HCEC 1CT (cell line): Measurements from ENCODE around the gene TRAPPC5.

Experiments
- DNase-seq: peaks from one replicate; pipeline ENCODE4 v3.0.0-alpha.2; 2017

TRAPPC5 gene

DNA sequence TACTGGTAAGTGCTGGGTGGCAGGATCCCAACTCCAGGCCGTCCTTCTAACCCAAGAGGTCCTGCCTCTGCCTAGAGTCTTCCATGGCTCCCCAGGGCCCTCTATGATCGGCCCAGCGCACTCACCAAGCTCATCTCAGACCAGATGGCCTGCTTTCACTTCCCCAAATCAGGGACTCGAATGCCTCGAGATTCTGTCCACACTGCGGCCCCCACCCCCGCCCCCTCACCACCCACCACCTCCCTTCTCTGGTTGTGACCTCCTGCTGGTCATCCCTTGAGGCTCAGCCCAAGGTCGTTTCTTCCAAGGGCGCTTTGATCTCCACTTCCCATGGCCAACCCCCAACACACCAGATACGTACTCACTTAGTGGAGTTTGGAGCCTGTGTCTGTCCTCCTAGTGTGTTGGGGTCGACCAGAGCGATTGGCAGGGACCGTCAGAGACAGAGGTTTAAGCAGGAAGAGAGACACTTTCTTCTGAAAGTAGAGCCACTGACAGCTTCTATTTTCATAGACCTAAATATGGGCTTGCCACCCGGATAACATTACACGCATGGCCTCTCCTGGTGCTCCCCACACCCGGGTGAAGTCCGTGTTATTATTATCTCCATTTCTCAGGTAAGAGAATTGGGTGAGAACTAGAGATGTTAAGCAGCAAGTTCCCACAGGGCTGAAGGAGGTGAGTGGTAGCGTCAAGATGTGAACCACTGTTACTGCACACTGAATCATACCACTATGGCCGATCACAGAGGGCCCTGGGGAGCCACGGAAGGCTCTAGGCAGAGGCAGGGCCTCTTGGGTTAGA is 21.2 kb downstream of the TRAPPC5 start, which contains the start of gene FCER2:
Gene FCER2, minus strand, starts transcription at position 478 of the 804 bp plus-strand sequence. CDS start 2,371 bp downstream, outside the sequence.
- DNase-seq, result no peak

DNA sequence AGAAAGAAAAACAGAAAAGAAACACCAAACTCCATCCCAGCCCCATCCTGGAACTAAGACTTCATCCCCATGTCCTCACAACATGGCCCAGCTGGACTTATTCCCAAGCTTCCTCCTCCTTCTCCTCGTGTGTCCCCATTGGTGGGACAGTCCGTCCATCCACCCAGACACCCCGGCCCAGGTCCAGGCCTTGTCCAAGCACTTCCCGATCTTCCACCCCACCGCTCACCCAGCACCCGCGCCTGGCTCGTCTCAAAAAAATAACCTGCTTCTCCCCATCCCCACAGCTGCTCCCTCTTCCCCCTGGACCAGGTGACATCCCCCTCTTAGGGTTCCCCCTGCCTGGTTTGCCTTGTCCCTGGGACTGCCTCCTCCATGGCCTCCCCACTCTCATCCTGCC is 22.7 kb downstream of the TRAPPC5 start:
- DNase-seq, result no peak

DNA sequence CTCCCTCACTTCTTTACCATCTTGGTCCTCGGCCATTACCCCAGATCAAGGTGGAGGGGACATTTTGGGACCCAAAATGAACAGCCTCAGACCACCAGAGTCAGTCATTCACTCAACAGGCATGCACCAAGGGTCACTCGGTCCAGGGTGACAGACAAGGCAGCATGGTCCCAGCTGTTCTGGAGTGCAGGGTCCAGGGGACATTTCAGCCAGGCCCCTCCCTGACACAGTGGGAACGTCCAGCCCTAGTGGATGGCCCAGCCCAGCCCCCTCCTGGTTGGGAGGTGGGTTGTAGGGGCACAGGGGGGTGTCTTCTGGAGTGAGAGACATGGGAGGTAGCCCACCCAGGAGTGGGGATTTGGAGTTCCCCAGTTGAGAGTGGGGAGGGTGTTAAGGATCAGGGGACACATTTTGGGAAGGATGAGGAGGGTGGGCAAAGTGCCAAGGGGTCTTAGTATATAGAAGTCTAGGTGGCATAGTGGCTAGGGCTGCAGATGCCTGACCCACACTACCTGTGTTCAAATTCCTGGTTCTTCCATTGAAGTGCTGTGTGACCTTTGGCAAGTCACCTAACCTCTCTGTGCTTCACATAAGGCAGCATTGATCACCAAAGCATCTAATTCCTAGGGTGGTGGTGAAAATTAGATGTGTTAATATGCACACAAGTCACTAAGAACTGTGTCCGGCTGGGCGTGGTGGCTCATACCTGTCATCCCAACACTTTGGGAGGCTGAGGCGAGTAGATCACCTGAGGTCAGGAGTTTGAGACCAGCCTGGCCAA is 23.8 kb downstream of the TRAPPC5 start:
- no peak for DNase-seq

DNA sequence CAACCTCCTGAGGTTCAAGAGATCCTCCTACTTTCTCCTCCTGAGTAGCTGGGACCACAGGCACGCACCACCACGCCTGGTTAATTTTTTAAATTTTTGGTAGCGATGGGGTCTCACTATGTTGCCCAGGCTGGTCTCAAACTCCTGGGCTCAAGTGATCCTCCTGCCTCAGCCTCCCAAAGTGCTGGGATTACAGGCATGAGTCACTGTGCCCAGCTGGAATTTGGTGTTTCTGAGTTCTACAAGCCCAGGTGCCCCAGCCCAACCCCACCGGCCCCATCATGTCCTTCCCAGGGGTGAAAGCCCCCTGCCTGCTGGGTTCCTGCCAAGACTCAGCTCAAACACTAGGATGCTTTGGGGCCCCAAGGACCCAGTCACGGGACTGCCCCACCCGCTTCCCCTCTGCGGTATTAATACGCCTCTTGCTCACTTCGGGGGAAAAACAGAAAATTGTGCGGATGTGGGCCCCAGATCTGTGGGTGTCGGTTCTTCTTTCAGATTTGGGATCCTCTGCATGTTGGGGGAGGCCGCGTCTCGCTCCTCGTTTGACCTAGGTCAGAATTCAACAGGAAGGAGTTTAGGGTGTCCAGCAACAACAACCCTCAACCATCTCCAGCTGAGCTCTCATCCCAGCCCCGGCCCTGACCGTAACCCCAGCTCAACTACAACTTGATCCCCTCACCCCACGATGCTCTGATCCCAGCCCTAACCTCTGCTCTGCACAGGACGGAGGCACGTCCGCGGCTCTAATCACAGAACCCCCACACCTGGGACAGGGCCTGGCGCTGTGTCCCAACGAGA is 25.0 kb downstream of the TRAPPC5 start:
- no peak for DNase-seq

DNA sequence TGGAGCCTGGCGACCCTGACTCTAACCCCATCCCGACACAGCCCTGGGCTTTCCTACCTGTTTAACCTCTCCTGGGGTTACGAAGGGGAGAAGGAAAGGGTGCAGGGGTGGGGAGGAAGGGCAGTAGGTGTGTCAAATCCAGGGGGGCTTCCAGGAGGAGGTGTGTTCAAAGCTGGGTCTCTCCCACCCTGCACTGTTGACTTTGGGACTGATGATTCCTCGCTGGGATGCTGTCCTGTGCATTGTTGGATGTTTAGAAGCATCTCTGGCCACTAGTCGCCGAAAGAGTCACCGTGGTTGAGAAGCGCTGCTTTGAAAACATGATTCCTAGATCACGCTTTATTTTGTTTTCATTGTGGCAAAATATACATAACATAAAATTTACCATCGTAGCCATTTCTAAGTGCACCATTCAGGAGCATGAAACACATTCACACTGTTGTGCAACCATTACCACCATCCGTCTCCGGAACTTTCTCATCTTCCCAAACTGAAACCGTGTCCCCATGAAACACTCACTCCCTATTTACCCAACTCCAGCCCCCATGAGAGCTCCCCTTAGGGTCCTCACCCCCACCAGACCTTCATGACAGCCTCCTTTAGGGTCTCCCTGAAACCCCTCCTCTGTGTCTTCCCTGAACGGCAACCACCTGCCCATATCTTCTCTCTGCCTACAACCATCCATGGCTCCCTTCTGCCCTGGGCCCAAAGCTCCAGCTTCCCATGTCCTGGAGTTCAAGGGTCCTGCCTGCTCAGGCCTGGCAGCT is 25.7 kb downstream of the TRAPPC5 start:
- no peak for DNase-seq

DNA sequence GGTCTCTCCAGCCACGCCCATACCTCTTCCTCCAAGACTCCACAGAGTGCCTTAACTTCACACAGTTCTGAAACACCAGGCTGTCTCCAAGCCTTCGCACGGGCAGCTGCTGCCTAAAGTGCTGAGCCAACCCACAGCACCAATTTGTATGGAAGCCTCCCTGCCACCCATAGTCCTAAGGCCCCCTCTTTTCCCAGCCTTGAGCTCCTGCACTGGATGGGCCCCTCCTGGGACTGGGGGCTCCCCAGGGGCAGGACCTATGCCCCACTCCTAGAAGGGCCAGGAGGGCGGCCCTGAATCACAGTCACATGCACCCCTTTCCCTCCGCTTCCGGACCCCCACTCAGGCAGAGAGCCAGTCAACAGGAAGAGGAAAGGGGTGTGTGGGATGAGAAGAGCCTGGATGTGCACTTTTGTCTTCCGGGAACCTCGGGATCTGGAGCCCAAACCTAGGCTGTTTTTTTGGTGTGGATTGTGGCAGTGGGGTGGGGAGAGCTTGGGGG is 26.4 kb downstream of the TRAPPC5 start:
- DNase-seq, result no peak

DNA sequence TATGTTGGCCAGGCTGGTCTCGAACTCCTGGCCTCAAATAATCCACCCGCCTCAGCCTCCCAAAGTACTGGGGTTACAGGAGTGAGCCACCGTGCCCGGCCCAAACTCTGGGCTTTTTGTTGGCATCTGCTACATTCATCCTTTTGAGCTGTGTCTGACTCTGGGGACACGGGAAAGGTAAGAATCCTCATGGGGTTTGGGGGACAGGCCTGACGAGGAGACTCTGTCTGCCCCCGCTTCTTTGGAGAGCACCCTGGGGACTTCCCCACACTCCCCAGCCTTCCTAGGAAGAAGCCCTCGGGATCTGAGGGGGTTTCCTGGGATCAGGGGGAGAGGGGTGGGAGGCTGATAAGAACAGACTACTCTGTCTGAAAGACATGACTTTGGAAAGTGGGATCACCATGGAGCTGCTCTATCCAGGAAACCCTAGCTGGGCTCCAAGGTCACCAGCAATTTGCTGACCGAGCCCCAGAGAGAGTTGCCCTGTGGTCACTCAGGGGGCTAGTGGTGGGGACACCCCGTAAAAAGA is 29.4 kb downstream of the TRAPPC5 start:
- DNase-seq, result no peak

DNA sequence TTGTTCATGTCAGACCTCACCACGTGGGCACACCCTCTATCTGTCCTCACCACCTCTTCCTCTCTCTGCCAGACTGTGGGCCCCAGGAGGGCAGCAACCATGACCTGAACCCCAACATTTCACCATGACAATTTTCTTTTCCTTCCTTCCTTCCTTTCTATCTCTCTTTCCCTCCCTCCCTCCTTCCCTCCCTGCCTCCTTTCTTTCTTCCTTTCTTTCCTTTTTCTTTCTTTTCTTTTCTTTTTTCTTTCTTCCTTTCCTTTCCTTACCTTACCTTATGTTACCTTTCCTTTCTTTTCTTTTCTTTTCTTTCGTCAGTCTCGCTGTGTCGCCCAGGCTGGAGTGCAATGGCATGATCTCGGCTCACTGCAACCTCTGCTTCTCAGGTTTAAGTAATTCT is 30.0 kb downstream of the TRAPPC5 start:
- DNase-seq, result no peak

DNA sequence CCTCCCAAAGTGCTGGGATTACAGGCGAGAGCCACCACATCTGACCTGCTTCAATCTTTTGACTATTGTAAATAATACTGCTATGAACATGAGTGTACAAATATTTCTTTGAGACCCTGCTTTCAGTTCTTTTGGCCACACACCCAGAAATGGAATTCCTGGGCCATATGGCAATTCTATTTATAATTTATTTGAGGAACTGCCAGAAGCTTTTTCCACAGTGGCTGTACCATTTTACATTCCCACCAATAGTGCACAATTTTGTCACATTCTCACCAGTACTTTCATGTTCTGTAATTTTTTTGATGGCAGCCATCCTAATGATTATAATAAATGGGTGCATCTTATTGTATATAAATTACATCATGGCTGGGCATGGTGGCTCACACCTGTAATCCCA is 35.0 kb downstream of the TRAPPC5 start:
- DNase-seq, result no peak

DNA sequence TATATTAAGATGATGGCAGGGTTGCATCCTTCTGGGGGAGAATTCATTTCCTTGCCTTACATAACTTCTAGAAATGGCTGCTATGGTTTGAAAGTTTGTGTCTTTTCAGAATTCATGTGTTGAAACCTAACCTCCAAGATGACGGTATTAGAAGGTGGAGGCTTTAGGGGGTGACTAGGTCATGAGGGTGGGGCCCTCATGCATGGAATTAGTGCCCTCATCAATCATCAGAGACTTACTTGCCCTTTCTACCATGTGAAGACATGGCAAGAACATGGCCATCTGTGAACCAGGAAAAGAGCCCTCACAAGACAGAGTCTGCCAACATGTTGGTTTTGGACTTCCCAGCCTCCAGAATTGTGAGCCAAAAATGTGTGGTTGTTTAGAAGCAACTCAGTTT is 36.1 kb downstream of the TRAPPC5 start:
- DNase-seq, result no peak

DNA sequence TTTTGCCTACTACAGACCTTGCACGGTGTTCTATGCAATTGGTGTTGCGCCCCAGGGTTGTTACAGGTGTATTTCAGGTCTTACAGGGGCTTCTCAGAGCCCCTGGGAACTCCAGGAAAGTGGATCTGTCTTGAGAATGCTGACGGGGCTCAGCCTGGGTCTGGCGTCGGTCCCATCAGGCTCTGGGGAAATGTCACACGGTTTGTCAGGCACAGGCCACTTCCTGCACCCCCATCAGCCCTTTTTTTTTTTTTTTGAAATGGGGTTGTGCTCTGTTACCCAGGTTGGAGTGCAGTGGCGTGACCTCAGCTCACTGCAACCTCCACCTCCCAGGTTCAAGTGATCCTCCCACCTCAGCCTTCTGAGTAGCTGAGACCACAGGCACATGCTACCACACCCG is 38.0 kb downstream of the TRAPPC5 start:
- no peak for DNase-seq

DNA sequence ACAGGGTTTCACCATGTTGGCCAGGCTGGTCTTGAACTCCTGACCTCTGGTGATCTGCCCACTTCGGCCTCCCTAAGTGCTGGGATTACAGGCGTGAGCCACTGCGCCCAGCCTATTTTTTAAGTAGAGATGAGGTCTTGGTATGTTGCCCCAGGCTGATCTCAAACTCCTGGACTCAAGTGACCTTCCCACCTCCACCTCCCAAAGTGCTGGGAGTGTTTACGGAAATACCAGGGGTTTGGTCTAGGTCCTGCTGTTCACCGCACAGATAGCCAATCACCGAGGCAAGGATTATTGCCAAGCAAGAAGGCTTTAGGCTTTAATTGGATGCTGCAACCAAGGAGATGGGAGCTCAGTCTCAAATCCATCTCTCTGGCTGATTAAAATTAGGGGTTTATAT is 39.7 kb downstream of the TRAPPC5 start:
- DNase-seq, result no peak

DNA sequence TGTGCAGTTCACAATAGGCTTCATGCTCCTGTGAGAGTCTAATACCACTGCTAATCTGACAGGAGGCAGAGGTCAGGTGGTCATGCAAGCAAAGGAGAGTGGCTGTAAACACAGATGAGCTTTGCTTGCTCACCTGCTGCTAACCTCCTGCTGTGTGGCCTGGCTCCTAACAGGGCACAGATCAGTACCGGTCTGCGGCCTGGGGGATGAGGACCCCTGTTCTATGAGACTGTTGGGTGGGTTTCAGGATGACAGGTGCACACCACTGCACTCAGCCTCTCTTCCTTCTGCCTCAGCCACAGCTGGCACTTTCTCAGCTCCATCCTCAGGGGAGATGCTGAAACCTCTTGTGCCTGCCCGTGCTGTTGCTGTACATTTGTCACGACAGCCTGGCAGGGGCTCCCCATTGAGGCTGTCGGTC is 41.6 kb downstream of the TRAPPC5 start:
- DNase-seq, result no peak

DNA sequence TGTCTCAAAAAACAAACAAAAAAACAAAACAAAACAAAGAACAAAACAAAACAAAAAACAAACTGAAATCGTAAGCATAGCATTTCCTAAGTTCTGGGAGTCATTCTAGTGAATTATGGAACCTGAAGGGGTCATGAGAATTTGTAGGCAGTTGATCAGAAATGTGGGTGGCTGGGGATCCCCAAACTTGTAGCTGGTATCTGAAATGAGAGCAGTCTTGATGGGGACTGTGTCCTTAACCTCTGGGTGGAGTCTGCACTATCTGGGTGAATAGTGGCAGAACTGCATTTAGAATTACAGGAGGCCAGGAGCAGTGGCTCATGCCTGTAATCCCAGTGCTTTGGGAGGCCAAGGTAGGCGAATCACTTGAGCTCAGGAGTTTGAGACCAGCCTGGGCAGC is 45.2 kb downstream of the TRAPPC5 start:
- DNase-seq, result no peak

DNA sequence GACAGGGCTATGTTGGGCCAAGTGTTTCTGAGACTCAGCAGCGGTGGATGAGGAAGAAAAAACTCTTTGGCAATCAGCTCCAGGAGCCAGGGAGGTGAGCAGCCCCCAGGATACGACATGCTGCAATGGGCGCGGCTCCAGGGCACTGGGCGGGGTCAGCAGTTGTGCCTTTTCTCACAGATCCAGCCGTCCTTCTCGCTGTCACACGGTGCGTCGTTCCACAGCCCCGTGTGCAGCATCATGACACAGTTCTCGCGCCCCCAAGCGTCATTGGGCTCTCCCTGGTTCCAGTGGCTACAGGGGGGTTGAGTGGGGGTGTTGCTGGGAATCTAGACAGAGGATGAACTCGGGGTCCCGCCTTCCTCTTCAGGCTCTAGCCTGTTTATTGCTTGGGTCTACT is 48.6 kb downstream of the TRAPPC5 start:
- no peak for DNase-seq

DNA sequence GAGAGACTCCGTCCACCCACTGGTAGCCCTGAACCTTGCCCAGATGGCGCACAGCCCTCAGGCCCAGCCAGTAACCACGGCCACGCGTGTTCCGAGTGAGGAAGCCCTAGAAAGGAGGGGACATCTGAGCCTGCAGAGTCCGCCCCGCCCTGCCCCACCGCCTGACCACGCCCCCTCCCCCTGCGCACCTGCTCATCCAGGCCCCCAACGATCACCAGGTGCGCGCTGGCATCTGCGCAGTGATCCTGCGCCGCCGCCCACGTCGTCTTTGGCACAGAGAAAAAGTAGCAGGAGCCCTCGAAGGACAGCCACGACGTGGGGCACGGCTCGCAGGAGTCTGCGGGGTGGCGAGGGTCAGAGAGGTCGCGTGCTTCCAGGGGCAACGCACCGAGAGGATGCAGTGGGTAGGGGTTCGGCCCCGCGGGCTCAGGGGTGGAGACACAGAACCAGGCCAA is 49.2 kb downstream of the TRAPPC5 start:
- DNase-seq, result no peak

DNA sequence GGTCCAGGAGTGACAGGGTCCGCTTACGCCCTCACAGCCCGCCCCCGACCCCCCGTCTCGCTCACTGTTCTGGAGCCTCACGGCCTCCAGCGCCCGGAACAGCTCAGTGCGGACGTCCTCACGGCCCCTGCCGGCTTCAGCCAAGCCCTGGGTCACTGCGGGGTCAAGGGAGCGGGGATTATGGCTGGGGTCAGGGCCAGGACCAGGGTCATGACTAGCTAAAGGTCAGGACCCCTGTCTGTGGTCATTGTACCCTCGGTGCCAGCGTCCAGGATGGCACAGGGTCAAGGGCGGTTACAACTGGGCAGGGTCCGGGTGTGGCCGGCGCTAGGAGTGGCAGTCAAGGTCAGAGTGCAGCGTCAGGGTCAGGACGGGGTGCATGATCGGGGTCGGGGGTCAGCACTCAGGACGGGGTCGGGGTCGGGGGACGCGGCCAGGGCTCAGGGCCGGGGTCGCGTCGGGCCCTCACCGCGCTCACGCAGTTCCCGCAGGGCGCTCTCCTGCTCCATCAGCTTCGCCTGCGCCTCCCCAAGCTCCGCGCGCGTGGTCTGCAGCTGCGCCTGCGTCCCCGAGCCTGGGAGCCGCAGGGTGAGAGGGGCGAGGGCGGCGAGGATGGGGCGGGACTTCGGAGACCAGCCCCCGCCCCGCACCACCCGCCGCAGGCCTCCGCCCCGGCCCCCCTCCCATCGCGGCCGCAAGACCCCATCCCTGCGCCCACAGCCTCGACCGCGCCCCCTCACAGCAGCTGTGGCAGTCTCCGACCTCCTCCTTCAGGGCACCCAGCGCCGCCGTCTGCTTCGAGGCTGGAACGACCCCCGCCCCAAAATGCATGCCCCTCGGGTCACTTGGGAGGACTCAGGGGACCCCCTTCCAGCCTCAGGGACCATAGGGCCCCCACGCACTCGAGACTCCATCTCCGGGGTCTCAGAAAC is 49.9 kb downstream of the TRAPPC5 start:
- no peak for DNase-seq

DNA sequence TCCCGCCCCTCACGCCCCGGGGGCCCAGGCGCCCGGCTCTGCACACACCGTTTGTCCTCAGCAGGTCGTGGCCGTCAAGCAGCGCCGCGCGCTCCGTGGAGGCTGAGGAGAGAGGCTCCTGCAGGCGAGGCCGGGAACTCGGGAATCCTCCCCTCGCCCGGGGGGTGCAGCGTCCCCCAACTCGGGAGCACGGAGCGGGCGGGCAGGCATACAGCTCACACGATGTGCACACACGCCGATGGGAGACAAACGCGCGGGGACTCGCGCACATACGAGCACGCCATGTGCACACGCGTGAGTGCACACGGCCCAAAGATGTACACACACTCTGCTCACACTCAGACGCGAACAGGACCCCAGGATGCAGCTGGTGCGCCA is 50.6 kb downstream of the TRAPPC5 start:
- no peak for DNase-seq

DNA sequence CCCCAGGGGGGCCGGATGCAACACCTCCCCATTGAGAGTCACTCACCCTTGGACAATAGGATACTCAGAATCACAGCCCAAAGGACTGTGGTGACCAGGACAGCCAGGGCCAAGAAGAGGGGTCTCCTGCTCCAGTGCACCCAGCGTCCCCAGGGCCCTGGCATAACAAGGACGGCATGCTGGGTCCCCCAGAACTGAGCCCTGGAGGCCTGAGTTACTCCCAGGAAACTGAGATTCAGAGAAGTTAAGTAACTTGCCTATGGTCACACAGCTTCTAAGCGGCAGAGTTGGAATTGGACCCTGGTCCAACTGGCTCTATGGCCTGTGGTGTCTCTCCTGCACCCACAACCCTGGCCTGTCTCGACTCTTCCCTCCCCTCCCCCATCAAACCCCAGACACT is 51.0 kb downstream of the TRAPPC5 start:
- no peak for DNase-seq

DNA sequence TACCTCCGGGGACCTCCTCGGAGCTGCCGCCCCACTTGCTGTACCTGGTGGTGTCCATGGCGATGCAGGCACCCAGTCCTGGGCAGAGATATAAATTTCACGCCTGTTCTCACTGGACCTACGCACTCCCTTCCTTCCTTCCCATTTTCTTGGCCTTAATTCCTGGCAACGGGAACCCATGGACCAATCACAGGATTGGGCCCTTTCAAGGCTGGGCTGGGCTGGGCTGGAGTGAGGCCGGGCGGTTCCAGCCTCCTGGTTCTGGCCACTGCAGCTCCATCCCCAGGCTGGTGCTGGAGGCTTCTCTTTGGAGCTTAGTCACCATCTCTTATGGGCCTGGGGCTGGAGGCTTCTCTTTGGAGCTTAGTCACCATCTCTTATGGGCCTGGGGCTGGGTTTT is 51.4 kb downstream of the TRAPPC5 start, which contains the start of gene CLEC4G:
Gene CLEC4G, minus strand, starts transcription at position 66 of the 400 bp plus-strand sequence. Its CDS starts 8 bp downstream, at position 58.
- no peak for DNase-seq

DNA sequence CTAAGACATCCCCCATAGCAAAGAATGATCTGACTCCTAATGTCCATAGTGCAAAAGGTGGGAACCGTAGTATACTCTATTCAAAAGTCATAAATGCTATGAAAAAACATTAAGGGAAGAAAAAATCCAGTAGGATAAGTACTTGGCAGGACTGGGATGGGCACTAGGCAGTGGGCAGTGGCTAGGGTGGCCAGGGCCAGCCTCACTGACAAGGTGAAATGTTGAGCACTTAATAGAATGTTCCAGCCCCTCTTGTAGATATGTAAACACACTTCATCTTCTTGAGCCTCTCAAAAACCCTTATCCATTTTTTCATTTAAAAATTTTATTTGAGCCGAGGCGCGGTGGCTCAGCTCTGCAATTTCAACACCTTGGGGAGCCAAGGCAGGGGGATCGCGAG is 52.7 kb downstream of the TRAPPC5 start:
- no peak for DNase-seq
